ENCODE data around the gene IL17C.
"Not testable (repeated sequence)": the region's sequence is repeated elsewhere in the genome, so short reads cannot be mapped to it uniquely, and the experiment has no call there.

The IL17C gene

DNA sequence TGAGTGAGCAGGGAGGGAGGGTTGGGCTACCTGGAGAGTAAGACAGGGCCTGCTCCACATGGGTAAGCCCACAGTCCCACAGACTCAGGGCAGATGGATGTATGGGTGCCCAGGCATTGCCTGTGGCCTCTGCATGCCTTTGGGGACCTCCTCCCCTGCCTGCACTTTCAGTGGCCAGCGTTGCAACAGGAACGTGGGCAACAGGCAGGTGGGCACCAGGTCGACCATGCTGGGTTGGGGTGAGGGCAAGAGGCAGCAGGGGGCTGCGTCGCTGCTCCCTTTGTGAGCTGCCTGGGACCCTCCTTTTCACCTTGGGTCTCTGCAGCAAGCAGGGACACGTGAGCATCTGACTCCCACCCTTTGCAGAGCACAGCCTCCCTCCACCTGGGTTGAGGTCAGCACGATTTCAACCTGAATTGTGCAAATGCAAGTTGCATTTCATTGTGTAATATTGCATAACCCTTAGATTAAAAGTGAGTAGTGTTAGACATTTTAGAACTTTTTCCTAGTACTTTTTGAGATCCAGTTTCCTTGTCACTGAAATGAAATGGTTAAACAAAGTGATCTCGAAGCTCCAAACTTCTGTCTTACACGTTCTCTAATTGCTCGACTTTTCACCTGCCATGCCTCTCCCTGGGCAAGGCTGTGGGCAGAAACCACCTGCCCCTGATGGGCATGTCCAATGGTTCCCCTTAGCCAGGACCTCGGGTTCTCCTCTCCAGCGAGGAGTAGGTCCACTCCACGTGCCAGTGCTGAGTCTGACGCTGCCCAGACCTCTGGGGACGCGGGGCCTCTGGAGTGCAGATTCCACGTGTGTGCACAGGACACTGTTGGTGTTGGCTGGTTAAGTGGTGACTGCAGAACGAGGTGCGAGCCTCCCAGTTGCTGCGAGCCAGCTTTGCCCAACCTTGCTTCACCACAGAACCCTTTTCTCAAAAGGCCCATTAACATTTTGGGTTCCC lies 32.9 kb upstream of the IL17C start:
- H3K27me3 ChIP-seq (replicated peaks; ENCODE audit: control insufficient read depth, insufficient read depth, low read length) = no peaks in the 10 kb centered on the region
- no peak overlapping the region for H3K4me3 ChIP-seq (replicated peaks; ENCODE audit: low read depth, low read length)
- DNase-seq (ENCODE audit: extremely low read depth, insufficient read length) = no peak
- peaks cover 24% of the 10 kb centered on the region for H3K36me3 ChIP-seq (ENCODE audit: control insufficient read depth, insufficient read depth, low read length)
- TF ChIP-seq, protein P1, sequence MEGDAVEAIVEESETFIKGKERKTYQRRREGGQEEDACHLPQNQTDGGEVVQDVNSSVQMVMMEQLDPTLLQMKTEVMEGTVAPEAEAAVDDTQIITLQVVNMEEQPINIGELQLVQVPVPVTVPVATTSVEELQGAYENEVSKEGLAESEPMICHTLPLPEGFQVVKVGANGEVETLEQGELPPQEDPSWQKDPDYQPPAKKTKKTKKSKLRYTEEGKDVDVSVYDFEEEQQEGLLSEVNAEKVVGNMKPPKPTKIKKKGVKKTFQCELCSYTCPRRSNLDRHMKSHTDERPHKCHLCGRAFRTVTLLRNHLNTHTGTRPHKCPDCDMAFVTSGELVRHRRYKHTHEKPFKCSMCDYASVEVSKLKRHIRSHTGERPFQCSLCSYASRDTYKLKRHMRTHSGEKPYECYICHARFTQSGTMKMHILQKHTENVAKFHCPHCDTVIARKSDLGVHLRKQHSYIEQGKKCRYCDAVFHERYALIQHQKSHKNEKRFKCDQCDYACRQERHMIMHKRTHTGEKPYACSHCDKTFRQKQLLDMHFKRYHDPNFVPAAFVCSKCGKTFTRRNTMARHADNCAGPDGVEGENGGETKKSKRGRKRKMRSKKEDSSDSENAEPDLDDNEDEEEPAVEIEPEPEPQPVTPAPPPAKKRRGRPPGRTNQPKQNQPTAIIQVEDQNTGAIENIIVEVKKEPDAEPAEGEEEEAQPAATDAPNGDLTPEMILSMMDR (IDR thresholded peaks at IDR 0.05; ENCODE audit: insufficient read depth, low read length, poor library complexity, severe bottlenecking) = no peak

DNA sequence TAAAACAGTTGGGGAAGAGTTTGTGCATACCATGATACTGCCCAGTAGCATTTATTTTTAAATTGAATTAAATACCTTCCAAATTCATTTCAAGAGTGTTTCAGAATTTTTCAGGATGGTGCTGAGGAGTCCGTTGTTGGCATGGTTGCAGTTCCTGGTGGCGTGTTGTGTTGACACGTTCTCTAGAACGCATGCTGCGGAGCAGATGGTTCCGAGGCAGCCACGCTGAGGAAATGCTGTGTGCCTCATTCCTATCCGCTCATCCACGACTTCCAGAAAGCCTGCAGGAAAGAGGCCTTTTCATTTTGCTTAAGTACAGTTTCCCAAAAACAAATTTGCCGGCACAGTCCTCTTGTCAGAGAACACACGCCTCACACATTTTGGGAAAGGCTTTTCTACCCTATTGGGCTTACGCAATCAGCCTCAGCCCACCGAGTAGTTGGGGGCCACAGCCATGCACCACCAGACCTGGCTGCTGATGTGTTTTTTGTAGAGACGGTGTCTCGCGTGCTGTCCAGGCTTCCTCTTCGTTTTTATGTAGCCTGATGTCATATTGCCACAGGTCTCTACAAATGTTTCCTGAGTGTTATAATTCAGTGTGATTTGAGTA lies 32.1 kb upstream of the IL17C start:
- no peak for DNase-seq (ENCODE audit: extremely low read depth, insufficient read length)
- Histone ChIP-seq H3K4me3 (replicated peaks; ENCODE audit: low read depth, low read length) (no peak overlapping the region), H3K27me3 (replicated peaks; ENCODE audit: control insufficient read depth, insufficient read depth, low read length) (no peaks in the 10 kb centered on the region), H3K36me3 (ENCODE audit: control insufficient read depth, insufficient read depth, low read length) (peaks cover 27% of the 10 kb centered on the region)
- TF ChIP-seq, protein P1 (IDR thresholded peaks at IDR 0.05; ENCODE audit: insufficient read depth, low read length, poor library complexity, severe bottlenecking) = no peak

DNA sequence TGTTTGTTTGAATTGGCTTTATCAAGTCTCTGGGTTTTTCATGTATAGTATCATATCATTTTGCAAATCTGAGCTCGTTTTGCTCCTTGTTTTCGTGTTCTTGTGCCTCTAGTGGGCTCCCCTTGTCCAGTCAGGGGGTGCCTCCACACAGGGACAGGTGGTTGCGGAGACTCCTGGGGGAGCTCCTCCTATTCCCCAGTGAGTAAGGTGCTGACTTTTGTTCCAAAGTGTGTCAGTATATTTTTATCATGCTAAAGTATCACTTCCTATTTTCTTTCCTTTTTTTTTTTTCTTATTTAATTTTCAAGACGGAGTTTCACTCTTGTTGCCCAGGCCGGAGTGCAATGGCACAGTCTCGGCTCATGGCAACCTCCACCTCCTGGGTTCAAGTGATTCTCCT lies 30.3 kb upstream of the IL17C start:
- no peak for DNase-seq (ENCODE audit: extremely low read depth, insufficient read length)
- no peaks in the 10 kb centered on the region for H3K27me3 ChIP-seq (replicated peaks; ENCODE audit: control insufficient read depth, insufficient read depth, low read length)
- H3K4me3 ChIP-seq (replicated peaks; ENCODE audit: low read depth, low read length) = no peak overlapping the region
- H3K36me3 ChIP-seq (ENCODE audit: control insufficient read depth, insufficient read depth, low read length) = peaks cover 28% of the 10 kb centered on the region
- TF ChIP-seq, protein P1 (IDR thresholded peaks at IDR 0.05; ENCODE audit: insufficient read depth, low read length, poor library complexity, severe bottlenecking) = no peak

DNA sequence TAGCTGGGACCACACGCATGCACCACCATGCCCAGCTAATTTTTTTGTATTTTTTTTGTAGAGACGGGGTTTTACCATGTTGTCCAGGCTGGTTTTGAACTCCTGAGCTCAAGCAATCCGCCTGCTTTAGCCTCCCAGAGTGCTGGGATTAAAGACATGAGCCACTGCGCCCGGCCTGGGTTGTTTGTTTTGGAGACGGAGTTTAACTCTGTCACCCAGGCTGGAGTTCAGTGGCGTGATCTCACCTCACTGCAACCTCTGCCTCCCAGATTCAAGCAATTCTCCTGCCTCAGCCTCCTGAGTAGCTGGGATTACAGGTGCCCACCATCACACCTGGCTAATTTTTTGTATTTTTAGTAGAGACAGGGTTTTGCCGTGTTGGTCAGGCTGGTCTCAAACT lies 28.9 kb upstream of the IL17C start:
- H3K36me3 ChIP-seq (ENCODE audit: control insufficient read depth, insufficient read depth, low read length) = peaks cover 31% of the 10 kb centered on the region

DNA sequence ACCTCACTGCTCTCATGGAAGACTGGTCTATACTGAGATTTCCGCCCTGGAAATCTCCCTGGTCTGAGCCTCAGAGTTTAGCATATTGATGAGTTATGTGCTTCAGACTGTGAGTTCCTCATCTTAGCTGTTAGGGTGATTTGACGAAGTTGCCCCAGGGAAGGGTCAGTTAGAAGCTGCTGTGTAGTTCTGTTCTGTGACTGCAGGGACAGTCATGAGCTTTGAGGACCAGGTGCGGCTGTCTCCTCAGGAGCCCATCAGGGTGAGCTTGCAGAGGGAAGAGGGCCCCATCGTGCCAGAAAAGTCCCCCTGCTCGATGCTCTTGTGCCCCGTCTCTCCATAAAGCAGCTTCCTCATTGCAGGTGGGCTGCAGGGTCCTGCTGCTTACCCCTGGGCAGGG lies 28.3 kb upstream of the IL17C start:
- no peak for DNase-seq (ENCODE audit: extremely low read depth, insufficient read length)

More for the DNA sequence above, 28.9 kb upstream of the IL17C start:
- not testable (repeated sequence) for H3K4me3 ChIP-seq (replicated peaks; ENCODE audit: low read depth, low read length); H3K27me3 ChIP-seq (replicated peaks; ENCODE audit: control insufficient read depth, insufficient read depth, low read length); DNase-seq (ENCODE audit: extremely low read depth, insufficient read length)

More for the DNA sequence above, 28.3 kb upstream of the IL17C start:
- H3K27me3 ChIP-seq (replicated peaks; ENCODE audit: control insufficient read depth, insufficient read depth, low read length) = no peaks in the 10 kb centered on the region
- H3K4me3 ChIP-seq (replicated peaks; ENCODE audit: low read depth, low read length) = no peak overlapping the region
- H3K36me3 ChIP-seq (ENCODE audit: control insufficient read depth, insufficient read depth, low read length) = peaks cover 33% of the 10 kb centered on the region
- TF ChIP-seq, protein P1 (IDR thresholded peaks at IDR 0.05; ENCODE audit: insufficient read depth, low read length, poor library complexity, severe bottlenecking) = no peak

All from GM06990 (cell line).